Hindlimb muscle (tissue), 1 donor: Measurements from ENCODE around the gene VEPH1. TPM values are rescaled to one million over a fixed set of nuclear protein-coding genes. Genes with fewer than 3 reads are reported as not detected.

Source experiments
- DNase-seq: peaks from one replicate; pipeline ENCODE4 v3.0.0-alpha.2; 2013
- polyA plus RNA-seq: library from polyadenylated mRNA; unstranded; fragments of 120-200 nt; gene quantifications from one replicate; pipeline ENCODE4 v1.2.1, GENCODE V29; 2013; ENCODE audit not compliant: insufficient read length

Gene VEPH1
- polyA plus RNA-seq, 1 donor: 1.0 TPM

DNA sequence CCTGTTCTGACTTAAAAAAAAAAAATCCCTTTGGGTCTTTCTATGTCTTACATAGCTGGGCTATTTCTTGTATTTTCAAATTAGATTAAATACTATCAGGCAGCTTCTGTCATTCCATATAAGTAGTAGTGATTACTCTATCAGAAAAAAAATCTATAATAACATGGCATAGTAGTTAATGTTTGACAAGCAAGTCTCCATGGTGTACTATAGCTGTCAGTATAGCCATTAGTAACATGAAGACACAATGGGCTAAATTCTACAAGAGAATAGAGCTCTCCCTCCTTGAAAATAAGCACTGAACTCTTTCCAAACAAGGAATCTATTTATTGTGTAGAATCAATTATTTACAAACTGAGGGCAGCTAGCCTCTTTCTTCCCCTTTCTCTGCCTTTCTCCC, 19.4 kb upstream of the VEPH1 start:
- no peak for DNase-seq

DNA sequence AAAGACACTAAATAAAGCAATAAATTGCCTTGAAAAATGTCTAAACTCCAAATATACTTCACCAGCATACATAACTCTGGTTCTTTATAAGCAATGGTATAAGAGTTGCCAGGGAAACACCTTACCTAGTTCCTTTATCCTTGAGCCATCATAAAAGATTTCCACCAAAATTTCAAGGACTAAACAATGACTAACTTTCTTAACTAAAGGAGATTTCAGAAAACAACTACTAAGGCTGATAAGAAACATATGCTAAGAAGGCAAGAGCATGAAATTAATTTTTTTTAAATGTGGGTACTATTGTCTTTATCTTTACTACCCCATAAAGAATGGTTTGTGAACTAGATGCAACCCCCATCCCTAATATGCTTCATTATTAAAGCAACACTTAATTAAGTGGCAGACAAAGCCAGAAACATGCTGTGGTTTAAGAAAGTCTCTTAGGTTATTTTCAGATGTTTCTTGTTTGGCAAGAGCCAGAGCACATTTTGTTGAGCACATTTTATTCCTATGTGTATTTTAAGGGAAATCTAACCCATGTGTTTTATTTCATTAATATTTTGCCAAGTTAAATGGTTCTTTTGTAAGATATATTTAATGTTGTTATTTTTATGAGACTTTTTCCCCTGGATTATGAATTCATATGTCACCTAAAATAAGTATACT, 17.4 kb upstream of the VEPH1 start:
- peak; percentile 34 for DNase-seq

DNA sequence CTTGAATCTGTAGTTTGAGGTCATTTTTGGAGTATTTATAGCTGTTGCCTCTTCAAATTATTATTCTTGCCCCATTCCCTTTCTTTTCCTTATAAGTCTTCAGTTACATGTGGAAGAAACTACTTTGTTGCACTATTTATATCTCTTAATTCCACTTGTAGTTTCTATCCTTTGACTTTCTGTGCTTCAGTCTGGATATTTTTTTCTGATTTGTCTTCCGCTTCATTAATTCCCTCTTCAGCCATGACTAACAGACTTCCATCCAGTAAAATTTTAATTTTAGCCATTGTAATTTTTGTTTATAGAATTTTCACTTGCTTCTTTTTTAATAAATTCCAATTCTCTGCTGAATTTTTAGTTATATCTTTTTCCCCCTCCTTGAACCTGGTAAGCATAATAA, 15.7 kb upstream of the VEPH1 start:
- DNase-seq: no peak

DNA sequence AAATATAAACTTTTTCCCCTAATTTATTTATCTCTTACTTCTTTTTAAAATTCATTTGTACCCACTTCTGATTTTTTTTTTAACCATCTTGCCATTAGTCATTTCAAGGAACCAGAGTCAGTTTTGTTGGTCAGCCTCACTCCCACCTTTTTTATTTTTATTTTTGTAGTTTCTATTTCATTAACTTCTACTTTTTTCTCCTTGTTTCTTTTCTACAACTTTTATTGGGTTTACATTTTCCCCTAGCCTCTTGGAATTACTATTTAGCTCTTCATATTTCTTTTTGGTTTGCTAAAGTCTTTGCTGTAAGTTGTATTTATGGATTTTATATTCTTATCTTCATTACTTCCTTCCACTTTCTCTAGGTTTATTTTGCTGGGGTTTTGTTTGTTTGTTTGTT, 13.7 kb upstream of the VEPH1 start:
- no peak for DNase-seq

DNA sequence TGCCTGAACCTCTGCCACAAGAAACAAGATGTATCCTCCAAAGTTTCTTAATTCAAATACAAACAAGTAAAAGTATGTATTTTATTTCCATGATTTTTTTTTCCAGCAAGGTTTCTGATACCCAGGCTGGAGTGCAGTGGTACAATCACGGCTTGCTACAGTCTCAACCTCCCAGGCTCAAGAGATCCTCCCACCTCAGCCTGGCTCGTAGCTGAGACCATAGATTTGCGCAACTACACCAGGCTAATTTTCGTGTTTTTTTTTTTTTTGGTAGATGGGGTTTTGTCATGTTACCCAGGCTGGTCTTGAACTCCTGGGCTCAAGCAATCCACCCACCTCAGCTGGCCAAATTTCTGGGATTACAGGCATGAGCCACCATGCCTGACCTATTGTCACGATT, 12.2 kb upstream of the VEPH1 start:
- DNase-seq: no peak

DNA sequence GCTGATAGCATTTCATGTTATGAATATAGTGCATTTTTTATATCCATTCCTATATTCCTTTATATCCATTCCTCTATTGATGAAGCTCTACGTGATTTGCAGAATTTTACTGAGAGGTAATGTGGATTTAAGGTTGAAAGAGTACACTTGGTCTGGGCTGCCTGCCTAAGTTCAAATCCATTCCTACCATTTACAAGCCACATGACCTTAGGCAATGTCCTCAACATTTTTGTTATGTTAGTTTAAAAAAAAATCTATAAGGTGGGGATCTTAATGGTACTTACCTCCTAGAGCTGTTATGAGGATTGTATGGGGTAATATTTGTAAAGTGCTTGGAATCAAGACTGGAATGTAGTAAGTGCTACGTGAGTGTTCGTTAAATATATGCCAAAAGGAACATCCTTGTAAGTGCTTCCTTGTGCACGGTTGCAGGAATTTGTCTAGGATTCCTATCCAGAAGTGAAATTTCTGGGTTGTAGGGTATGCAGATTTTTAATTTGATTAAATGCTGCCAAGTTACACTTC, 11.2 kb upstream of the VEPH1 start:
- DNase-seq: no peak

DNA sequence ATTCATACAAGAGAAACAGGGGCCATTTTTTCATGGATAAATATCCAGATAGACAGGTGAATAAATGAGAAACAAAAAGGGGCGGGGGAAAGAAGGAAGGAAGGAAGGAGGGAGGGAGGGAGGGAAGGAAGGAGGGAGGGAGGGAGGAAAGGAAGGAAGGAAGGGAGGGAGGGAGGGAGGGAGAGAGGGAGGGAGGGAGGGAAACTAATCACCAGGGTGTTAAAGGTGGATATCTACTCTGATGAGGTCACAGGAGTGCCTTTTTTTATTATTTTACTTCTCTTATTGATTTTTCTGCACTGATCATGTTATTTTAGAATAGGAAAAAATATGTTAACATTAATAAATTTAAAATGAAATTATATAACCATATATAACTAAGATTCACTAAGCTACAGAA, 10.4 kb upstream of the VEPH1 start:
- DNase-seq: no peak

DNA sequence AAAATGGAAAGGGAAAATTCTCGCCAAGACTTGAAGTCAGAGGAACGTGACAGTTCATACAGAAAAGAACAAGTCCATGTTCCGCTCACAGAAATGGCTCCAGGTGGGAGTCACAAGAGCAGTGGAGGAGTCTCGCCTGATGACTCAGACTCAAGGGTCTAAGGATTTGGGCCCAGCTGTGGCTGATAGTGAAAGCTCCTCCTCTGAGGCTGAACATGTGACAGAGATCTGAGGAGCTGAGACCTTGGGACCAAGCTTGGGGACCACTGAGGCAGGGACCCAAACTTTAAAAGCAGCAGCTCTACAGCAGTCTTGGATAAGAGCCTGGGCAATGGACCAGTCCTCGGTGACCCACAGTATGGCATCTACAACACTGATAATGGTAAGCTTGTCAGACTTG, 9.3 kb upstream of the VEPH1 start:
- no peak for DNase-seq

DNA sequence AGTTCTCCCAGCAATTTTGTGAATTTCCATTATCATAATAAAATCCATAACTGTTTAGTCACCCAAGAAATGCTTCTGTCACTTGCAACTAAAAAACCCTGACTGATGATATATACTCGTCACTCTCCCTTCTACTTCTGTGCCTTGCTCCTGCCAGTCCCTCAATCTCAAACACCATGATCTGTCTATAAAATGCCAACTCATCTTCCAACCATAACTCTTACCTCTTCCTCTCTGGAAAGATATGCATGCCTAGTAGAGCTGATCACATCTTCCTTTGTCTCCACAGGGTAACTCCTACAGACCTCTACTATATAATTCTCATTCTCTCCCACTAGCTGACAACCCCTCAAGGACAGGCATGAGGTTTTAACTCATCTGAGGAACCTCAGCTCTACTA, 5.2 kb upstream of the VEPH1 start:
- DNase-seq: no peak

DNA sequence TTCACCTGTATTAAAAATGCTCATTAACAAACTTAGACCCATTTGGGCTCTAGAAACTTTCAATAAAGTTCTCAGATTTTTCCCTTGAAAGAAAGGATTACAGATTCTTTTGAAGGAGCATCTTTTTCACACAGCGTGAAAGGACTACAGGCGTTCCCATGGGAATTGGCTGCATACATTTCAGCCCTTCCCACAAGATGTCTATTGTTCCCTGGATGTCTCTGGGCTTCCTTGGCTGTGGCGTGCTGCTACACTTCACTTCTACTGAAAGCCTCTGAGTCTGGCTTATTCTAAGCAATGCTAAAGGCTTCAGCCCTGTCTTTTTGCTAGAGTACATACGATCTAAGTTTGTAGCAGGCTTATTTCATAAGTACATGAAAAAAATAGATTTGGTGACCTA, 1.4 kb downstream of the VEPH1 start:
- DNase-seq: no peak

DNA sequence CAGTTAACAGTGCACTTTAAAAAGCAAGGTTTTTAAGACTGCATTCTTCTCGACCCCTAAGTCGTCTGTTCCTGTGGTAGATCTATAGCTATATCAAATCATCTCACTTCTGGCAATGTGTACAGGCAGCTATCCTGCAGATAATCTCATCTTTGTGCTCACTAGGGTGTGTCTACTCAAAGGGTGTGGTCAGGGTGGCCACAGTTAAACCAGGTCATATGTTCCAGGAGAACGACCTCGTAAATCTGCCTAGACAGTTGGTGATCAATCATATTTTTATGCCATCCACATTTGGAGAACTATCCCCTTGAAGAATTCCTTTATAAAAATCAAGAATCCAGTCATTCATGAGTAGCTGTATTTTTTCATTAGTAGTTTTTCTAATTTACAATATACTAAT, 3.0 kb downstream of the VEPH1 start:
- DNase-seq: no peak

DNA sequence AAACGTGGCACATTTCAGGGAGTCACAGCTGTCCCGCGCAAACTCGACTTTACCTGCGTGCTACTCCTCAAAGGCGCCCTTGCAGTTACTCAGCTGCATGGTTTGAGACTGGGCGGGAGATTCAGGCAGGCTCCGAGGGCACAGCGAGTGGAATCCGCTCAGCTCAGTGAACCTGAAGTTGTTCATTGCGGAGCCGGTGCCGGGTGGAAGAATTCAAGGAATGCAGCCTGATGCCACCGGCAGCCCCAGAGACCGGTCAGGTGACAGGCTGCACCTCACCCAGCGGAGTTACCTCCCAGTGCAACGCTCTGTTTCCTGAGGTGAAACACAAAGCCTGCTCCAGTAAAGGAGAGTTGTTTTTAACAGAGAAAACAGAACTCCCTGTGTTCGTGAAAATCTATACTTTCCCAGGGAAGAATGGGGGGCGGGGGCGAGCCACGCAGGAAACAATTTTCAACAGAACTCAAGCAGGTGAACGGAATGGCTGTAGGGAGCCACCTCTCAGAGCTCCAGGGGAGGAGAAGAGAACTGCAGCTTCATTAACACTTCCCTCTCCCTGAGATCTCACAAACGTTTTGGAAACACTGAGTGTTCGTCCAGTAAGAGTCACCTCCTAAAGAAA, 3.8 kb downstream of the VEPH1 start:
- peak; percentile 13 for DNase-seq

DNA sequence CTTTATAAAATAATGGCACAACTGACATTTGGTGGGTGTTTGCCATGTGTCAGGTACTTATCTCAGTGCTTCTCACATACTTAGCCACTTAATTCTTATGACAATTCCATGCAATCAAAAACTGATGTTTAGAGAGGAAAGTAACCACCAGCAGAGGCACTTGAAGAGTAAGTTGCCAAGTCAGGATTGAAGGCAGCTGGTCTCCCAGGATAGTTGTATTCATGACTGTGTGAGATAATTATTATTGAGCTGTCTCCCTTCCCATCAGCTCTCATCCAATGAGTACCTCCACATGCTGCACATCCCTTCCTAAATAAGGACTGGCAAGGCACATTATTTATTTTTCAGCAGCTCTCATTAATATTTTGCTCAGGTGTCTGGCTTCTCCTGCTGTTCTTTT, 4.8 kb downstream of the VEPH1 start:
- DNase-seq: no peak

DNA sequence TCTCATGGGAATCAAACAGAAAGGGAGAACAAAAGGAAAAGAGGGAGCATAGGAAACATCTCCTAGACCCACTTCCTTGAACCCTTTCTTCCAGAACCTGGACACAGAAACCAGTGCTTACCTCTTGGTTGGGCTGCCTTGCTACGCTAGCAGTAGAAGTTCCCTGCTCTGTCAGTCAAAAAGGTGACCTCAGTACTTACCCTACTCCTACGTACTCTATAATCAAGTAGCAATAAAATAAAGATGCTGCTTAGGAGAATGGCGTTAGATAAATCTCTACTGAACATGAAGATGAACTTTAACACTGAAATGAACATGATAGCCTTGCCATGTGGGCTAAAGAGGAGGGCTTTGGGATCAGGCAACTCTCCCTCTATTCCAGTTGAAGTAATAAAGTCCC, 7.4 kb downstream of the VEPH1 start:
- no peak for DNase-seq

DNA sequence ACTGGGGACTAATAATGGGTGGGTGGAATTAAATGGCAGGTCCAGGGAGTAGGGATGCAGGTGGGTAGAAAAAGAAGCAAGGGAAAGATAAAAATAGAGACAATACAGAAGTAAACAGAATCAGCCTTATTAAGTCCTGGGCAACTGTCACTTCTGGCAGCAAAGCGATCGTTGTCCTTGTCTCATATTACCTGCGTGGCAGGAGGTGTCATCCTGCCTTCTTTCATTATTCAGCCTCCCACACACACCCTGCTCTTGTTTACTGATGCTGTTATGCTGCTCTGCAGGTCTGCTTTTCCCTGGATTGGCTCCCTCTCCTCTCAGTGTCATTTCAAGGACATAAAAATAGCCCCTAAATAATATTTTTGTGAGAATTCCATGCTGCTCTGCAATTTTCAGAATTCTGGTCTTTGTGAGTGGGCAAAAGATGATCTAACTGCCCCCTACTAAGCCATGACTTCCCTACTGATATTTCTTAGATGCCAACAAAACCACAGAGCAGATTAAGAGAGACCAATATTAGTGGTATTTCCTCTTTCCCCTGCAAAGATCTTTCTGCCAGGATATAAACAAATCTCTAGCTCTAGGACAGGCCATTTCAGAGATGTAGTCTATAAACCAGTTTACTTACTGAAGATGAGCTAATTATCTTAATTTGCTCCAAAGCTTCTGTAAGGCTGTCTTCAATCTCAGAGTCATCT, 8.5 kb downstream of the VEPH1 start:
- DNase-seq: no peak

DNA sequence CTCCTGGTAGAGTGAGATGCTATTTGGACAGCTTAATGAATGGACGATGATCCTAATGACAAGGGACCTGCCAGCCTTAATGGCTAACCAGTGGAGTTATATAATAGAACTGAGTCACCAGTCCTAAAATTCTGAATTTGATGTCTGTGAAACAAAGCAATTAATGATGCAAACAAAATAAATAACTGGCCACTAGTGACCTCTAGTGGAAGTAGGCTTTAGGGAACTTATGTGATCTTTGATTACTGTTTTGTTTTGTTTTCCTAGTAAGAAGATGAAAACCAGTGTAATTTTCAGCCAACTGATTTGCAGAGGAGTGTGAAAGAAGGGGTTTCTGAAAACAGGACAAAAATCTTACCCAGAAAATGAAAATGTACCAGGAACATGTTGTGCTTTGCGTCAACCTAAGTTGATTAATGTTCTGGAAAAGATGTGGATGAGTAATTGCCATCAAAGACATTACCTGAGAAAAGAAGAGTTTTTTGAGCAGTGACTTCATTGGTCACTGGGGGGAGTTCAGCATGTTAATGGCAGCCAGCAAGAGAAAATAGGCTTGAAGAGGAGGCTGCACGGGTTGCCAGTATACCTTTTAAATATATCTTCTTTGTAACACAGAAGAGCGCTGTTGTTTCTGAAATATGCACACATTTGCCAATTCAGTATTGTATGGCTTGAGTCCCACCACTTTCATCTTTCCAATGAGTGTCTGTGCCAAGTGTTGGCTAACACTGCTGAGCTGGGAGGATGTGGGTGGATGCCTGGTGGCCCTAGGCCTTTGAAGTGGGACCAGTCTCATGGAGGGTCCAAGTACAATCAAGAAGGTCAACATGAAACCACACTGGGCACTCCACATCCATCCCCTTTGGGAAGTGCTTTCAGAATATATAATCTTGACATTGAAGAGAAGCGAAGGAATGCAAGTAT, 9.3 kb downstream of the VEPH1 start:
- DNase-seq: peak; percentile 64

DNA sequence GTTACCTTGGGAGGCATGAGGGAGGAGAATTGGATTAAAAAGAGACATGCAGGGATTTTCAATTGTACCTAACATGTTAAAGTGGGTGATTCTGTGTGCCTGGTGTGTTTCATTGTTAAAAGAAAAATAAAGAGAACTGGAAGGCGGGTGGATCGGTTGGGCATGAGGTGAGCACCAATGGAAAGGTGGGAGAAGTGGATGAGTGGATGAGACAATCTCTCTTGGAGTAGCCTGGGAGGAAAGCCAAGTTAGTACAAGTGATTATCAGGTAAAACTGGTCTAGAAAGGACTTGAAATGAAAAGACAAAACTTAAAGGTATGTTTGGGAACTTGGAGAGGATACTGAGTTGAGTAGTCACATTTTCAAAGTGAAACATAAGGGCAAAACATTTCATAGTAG, 12.1 kb downstream of the VEPH1 start:
- no peak for DNase-seq

DNA sequence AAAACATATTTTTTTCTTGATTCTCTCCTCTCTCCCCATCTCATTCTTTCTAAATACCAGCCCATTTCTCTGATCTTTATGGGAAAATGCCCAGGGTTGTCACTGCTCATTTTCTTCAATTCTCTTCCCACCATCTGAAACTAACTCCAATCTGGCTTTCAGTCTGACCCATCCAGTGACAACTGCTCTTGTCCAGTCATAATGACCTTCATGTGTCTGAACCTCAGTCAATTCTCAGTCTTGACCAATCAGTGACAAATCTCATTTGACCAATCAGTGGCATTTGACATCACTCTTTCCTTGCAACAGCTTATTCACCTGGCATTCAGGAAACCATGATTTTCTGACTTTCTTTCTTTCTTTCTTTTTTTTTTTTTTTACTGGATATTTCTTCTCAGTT, 15.1 kb downstream of the VEPH1 start:
- DNase-seq: no peak

DNA sequence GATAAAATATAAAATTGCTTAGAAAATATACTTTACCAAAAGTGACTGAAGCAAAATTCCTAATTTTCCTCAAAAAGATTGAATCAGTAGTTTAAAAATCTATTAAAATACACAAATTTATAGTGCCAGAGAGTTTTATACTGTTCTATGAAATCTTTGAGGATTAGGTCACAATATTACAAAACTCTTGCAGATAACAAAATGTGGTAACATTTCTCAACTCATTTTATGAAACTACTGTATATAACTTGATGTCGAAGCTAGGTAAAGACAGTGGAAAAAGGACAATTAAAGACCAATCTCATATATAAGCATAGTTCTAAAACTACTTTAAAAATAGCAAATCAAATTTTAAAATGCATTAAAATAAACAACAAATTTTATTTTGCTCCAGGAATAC, 15.9 kb downstream of the VEPH1 start:
- no peak for DNase-seq

DNA sequence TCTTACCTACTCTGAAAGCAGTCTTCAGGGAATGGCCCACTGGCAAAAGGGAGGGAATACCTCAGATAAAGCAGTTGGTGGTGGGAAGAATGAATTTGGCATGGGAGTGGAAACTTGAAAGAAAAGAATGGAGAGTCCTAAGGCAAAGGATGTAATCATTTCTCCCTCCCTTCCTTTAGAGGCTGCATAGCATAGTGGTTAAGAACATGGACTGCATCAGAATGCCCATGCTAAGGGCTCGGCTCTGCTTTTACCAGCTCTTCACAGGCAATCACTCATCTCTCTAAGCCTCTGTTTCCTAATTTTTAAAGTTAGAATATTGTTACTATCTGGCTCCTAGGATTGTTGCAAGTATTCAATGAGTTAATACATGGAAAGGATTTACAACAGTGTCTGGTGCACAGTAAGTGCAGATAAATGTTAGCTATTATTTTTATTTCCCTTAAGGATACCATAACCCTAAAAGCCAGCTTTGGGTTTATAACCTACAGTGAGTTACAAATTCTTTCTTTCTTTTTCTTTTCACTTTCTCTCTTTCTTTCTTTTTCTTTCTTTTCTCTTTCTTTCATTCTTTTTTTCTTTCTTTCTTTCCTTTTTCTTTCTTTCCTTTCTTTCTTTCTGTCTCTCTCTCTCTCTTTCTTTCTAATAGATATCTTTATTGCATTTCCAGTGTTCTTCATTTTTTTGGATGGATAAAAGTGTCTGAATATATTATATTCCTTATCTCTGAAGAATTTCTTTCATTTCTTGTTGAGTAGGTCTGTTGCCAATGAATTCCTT, 23.6 kb downstream of the VEPH1 start:
- DNase-seq: no peak

DNA sequence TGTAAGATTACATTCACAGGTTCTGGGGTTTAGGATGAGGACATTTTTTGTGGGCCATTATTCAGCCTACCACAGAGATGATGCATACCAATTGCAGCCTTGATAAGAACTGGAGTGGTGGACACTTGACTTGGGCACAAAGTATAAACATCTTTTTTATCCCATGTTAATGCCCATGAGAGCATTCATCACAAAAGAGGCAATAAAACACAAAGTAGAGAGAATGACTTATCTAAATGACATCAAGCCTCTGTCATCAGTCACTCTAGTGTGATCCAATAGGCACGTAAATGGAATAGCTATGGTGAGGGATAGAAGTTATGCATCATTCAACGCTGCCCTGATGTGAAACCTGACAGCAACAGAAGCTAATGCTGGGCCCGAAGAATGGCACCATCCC, 25.8 kb downstream of the VEPH1 start:
- DNase-seq: no peak

DNA sequence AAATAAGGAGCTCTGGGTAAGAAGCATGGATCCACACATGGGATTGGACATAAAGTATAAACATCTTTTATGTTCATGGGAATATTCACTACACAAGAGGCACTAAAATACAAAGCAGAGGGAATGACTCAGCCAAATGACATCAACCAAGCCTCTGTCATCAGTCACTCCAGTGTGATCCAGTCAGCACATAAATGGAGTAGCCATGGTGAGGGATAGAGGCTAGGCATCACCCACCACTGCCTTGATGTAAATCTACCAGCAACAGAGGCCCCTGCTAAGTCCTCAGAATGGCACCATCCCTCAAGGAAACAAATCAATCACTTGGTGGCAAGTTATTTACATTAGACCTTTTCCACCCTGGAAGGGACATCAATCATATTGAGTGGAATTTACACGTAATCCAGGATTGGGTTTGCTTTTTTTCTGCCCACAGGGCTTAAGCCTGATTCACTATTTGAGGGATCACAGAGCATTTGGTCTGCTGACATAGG, 27.2 kb downstream of the VEPH1 start:
- DNase-seq: no peak
